HCT116 (cell line): ENCODE measurements around the gene PRR7. TPM values are rescaled to one million over a fixed set of nuclear protein-coding genes. Genes with fewer than 3 reads are reported as not detected.

ENCODE experiments used
- ATAC-seq: fragments of 200-7000 bp; cut with Tn5 transposase; 2 replicates; pipeline ENCODE4 v1.9.1; 2020; ENCODE audit warnings: mild to moderate bottlenecking, moderate library complexity
- BruUV-seq: library from RNA; stranded (reverse); fragments of 400-500 nt; replicated peaks from 2 replicates; lab custom pipeline; 2021; lab: Mats Ljungman, UMichigan
- CTCF ChIA-PET: fragments of 300-600 bp; sonication (Branson Sonifier 250); formaldehyde crosslinking; loops from one replicate; lab custom pipeline; 2021; ENCODE audit warnings: antibody characterized with exemption; lab: Charles Lee
- POLR2A ChIA-PET: fragments of 300-600, 350-600 bp; sonication (Branson Sonifier 250); formaldehyde crosslinking; loops from one replicate; lab custom pipeline; 2021; ENCODE audit warnings: antibody characterized with exemption; lab: Charles Lee
- RAD21 ChIA-PET, 2 experiments: fragments of 300-600 bp; sonication (Branson Sonifier 250); formaldehyde crosslinking; loops; one replicate each; lab custom pipeline; 2023; ENCODE audit warnings: low total read pairs in 2 of 2; ENCODE audit not compliant: uncharacterized antibody in 2 of 2, unreplicated experiment in 2 of 2, low non-redundant PET in 1 of 2; lab: Charles Lee
- DNase-seq: peaks from one replicate; pipeline ENCODE4 v3.0.0-alpha.2; 2010; ENCODE audit warnings: low read depth, low spot score
- H2AFZ ChIP-seq: fragments of 200-600 bp; shearing (Covaris generic), sonication (generic); 2 replicates; pipeline ENCODE4 v1.6.1; 2017; ENCODE audit warnings: low read depth, mixed run types, mixed read lengths, antibody characterized with exemption, low read length; ENCODE audit not compliant: poor library complexity, severe bottlenecking
- H3K27ac ChIP-seq: 2 replicates; pipeline ENCODE4 v1.5.1; 2012; ENCODE audit warnings: low read depth, low read length
- H3K27me3 ChIP-seq: fragments of 200-600 bp; sonication (generic); 2 replicates; pipeline ENCODE4 v1.6.1; 2016; ENCODE audit warnings: mixed run types, low read length, mixed read lengths; ENCODE audit not compliant: insufficient read depth
- H3K36me3 ChIP-seq, 2 experiments: fragments of 200-500 bp in 1 of 2; fragments of 200-600 bp in 1 of 2; sonication (Bioruptor generic) in 1 of 2; sonication (generic) in 1 of 2; 2 replicates each; pipeline versions ENCODE4 v1.5.1 to v1.6.1; 2014 to 2016; ENCODE audit warnings: low read length in 2 of 2, inconsistent platforms in 1 of 2, mixed read lengths in 1 of 2, mixed run types in 1 of 2; ENCODE audit not compliant: insufficient read depth in 2 of 2, control insufficient read depth in 1 of 2
- H3K4me1 ChIP-seq, 2 experiments: fragments of 200-600 bp in 1 of 2; sonication (generic) in 1 of 2; 2 replicates each; pipeline versions ENCODE4 v1.5.1 to v1.6.1; 2012 to 2017; ENCODE audit warnings: low read length in 2 of 2, inconsistent platforms in 1 of 2, mild to moderate bottlenecking in 1 of 2, mixed read lengths in 1 of 2, mixed run types in 1 of 2, moderate library complexity in 1 of 2; ENCODE audit not compliant: insufficient read depth in 2 of 2, control insufficient read depth in 1 of 2
- H3K4me2 ChIP-seq: fragments of 200-600 bp; sonication (generic); 2 replicates; pipeline ENCODE4 v1.6.1; 2017; ENCODE audit warnings: mixed run types, low read length, mixed read lengths
- H3K4me3 ChIP-seq, 2 experiments: fragments of 200-600 bp in 1 of 2; sonication (generic) in 1 of 2; replicated peaks in 1 of 2; 2 replicates each; pipeline ENCODE4 v1.5.1; 2011 to 2016; ENCODE audit warnings: low read length in 2 of 2, control low read depth in 1 of 2, low read depth in 1 of 2, mild to moderate bottlenecking in 1 of 2, mixed read lengths in 1 of 2, mixed run types in 1 of 2
- H3K79me2 ChIP-seq: fragments of 200-600 bp; sonication (generic); 2 replicates; pipeline ENCODE4 v1.6.1; 2017; ENCODE audit warnings: mild to moderate bottlenecking, mixed run types, low read length, moderate library complexity, mixed read lengths; ENCODE audit not compliant: insufficient read depth
- H3K9ac ChIP-seq: fragments of 200-600 bp; sonication (generic); 2 replicates; pipeline ENCODE4 v1.6.1; 2016; ENCODE audit warnings: low read length, mixed read lengths
- H3K9me2 ChIP-seq: fragments of 200-600 bp; sonication (generic), shearing (Covaris generic); 2 replicates; pipeline ENCODE4 v1.6.1; 2017; ENCODE audit warnings: mixed run types, mild to moderate bottlenecking, moderate library complexity; ENCODE audit not compliant: insufficient read depth
- H3K9me3 ChIP-seq, 2 experiments: fragments of 200-500 bp in 1 of 2; fragments of 200-600 bp in 1 of 2; sonication (Bioruptor generic) in 1 of 2; sonication (generic) in 1 of 2; 2 replicates each; pipeline ENCODE4 v1.6.1; 2014 to 2017; ENCODE audit warnings: low read length in 2 of 2, mixed read lengths in 2 of 2, inconsistent platforms in 1 of 2, low read depth in 1 of 2, mild to moderate bottlenecking in 1 of 2, mixed run types in 1 of 2, moderate library complexity in 1 of 2; ENCODE audit not compliant: control insufficient read depth in 1 of 2, insufficient read depth in 1 of 2
- H4K20me1 ChIP-seq: fragments of 200-600 bp; sonication (generic), shearing (Covaris generic); 2 replicates; pipeline ENCODE4 v1.6.1; 2017; ENCODE audit warnings: mixed run types, mild to moderate bottlenecking, moderate library complexity; ENCODE audit not compliant: insufficient read depth
- CBX3 ChIP-seq: IDR thresholded peaks from 2 replicates; pipeline ENCODE4 v1.6.1; 2012; ENCODE audit warnings: low read depth
- CEBPB ChIP-seq: IDR thresholded peaks from 2 replicates; pipeline ENCODE4 v1.6.1; 2012; ENCODE audit warnings: low read depth
- ELF1 ChIP-seq: IDR thresholded peaks from 2 replicates; pipeline ENCODE4 v1.6.1; 2012; ENCODE audit warnings: low read depth, borderline replicate concordance
- FOSL1 ChIP-seq: IDR thresholded peaks from 2 replicates; pipeline ENCODE4 v1.6.1; 2012; ENCODE audit warnings: low read depth
- MAX ChIP-seq: IDR thresholded peaks from 2 replicates; pipeline ENCODE4 v1.6.1; 2012
- SIN3A ChIP-seq: IDR thresholded peaks from 2 replicates; pipeline ENCODE4 v1.6.1; 2012; ENCODE audit warnings: low read depth
- SP1 ChIP-seq: IDR thresholded peaks from 2 replicates; pipeline ENCODE4 v1.6.1; 2012; ENCODE audit warnings: low read depth
- TCF7L2 ChIP-seq: IDR thresholded peaks from 2 replicates; pipeline ENCODE4 v1.7.0; 2011; ENCODE audit warnings: borderline replicate concordance, inconsistent platforms; ENCODE audit not compliant: insufficient read depth, insufficient read length; ENCODE audit errors: extremely low read depth
- YY1 ChIP-seq: IDR thresholded peaks from 2 replicates; pipeline ENCODE4 v1.6.1; 2011; ENCODE audit warnings: low read length, low read depth, moderate library complexity, mild to moderate bottlenecking; ENCODE audit not compliant: insufficient replicate concordance; ENCODE audit errors: extremely low read depth
- intact Hi-C: fragments of 100-400 bp; cut with micrococcal nuclease; formaldehyde crosslinking; loops from 2 replicates; pipeline ENCODE4 v1.10.0; 2022
- total RNA-seq: library from RNA; stranded (reverse); gene quantifications from one replicate; pipeline ENCODE4 v1.2.1, GENCODE V29; 2021; ENCODE audit not compliant: unreplicated experiment

The PRR7 gene
- total RNA-seq, 1 experiment from 2014 or later: 39.9 TPM

DNA sequence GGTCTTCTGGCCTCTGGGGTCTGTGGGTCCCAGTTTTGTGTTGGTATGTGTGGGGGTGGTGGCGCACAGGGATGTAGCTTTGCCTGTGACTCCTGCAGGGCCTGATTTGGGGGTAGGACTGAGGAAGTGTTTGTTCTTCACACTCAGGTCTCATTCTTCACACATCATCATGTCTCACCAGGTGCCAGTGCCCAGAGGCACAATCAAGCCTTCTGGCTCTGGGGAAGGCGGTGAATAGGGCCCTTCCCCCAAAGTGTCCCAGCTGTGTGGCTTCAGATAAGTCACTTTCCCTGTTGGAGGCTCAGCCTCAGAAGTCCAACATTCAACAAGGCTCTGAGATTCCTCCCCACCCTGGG, 21.7 kb downstream of the PRR7 start:
- BruUV-seq: no TSS peak
- no peaks in the 10 kb centered on the region for H3K9me2 ChIP-seq
- peaks cover 39% of the 10 kb centered on the region for H3K79me2 ChIP-seq
- H2AFZ ChIP-seq: no peak overlapping the region
- H3K4me3 ChIP-seq: no peak overlapping the region
- peaks cover 27 to 35% of the 10 kb centered on the region in 2 experiments; a peak in 3 of 4 replicates for H3K36me3 ChIP-seq
- ATAC-seq (no peak), DNase-seq (no peak)
- H3K4me2 ChIP-seq: no peak overlapping the region
- no peaks in the 10 kb centered on the region for H3K27me3 ChIP-seq
- ChIA-PET CTCF (interaction anchor here (0.9 to 1.1 kb wide), 2 partner anchors 11 to 13 kb away, joined by 3 read pairs; no protein-coding TSS in a partner anchor), POLR2A (interaction anchor here (1.2 kb wide), 1 partner anchor 29 kb away, joined by 3 read pairs; the partner anchor contains the start of gene PDLIM7), RAD21 (no interaction called here)
- no peak for TF ChIP-seq YY1
- no peak for TF ChIP-seq MAX
- TF ChIP-seq TCF7L2: no peak
- TF ChIP-seq SIN3A: no peak
- TF ChIP-seq CBX3: no peak
- no peak for TF ChIP-seq ELF1
- TF ChIP-seq SP1: no peak
- TF ChIP-seq FOSL1: no peak
- no peak for TF ChIP-seq CEBPB
- no peak overlapping the region for H3K27ac ChIP-seq
- no peaks in the 10 kb centered on the region for H3K9me3 ChIP-seq
- H3K4me1 ChIP-seq: peaks cover 4 to 32% of the 10 kb centered on the region in 2 experiments; a peak in 3 of 4 replicates
- intact Hi-C loops: no loop called here
- no peaks in the 10 kb centered on the region for H4K20me1 ChIP-seq
- H3K9ac ChIP-seq: no peak overlapping the region
